Measurements from ENCODE around the gene BAIAP3.

DNA sequence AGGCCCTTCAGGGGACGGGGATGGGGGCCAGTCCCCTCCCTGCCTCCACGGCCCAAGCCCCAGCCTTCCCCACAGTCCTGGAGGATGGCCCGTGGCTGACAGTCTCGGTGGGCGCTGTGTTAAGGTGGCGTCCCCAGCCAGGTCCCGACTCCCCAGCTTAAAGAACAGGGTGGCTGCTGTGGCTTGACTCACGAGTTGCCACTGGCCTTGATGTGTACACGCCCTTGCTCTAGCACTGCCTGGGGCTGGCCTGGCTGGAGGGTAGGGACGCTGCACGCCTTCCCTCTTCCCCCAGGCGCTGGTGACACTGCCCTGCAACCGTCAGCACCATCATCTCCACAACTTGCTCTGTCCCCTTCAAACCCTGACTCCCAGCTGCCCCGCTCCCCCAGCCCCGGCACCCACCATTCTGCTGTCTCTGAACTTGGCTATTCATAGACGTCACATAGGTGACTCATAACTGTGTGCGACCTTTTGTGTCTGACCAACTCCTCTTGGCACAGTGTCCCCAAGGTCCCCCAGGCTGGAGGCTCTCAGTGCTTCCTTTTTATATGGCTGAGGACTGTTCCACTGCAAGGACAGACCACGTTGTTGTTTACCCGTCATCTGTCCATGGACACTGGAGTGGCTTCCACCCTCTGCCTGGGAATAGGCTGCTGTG is 24.6 kb downstream of the BAIAP3 start:
- TF ChIP-seq, protein P1, sequence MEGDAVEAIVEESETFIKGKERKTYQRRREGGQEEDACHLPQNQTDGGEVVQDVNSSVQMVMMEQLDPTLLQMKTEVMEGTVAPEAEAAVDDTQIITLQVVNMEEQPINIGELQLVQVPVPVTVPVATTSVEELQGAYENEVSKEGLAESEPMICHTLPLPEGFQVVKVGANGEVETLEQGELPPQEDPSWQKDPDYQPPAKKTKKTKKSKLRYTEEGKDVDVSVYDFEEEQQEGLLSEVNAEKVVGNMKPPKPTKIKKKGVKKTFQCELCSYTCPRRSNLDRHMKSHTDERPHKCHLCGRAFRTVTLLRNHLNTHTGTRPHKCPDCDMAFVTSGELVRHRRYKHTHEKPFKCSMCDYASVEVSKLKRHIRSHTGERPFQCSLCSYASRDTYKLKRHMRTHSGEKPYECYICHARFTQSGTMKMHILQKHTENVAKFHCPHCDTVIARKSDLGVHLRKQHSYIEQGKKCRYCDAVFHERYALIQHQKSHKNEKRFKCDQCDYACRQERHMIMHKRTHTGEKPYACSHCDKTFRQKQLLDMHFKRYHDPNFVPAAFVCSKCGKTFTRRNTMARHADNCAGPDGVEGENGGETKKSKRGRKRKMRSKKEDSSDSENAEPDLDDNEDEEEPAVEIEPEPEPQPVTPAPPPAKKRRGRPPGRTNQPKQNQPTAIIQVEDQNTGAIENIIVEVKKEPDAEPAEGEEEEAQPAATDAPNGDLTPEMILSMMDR (IDR thresholded peaks at IDR 0.05), result no peak
- TF ChIP-seq POLR2A (IDR thresholded peaks at IDR 0.05), result no peak

All from Peyer's patch (tissue), 4 donors.